GM18526 (cell line): ENCODE data around the gene SYNJ2.

Experiments used
- POLR2A ChIP-seq: IDR thresholded peaks from 3 replicates; pipeline ENCODE4 v1.6.1; 2011; ENCODE audit not compliant: insufficient read length; ENCODE audit errors: extremely low read depth

Gene SYNJ2

GRCh38 chr6:158031381-158032353 lies 50.0 kb downstream of the SYNJ2 start:
- TF ChIP-seq POLR2A: no peak

GRCh38 chr6:158032354-158032733 lies 50.7 kb downstream of the SYNJ2 start:
- TF ChIP-seq POLR2A: no peak

DNA sequence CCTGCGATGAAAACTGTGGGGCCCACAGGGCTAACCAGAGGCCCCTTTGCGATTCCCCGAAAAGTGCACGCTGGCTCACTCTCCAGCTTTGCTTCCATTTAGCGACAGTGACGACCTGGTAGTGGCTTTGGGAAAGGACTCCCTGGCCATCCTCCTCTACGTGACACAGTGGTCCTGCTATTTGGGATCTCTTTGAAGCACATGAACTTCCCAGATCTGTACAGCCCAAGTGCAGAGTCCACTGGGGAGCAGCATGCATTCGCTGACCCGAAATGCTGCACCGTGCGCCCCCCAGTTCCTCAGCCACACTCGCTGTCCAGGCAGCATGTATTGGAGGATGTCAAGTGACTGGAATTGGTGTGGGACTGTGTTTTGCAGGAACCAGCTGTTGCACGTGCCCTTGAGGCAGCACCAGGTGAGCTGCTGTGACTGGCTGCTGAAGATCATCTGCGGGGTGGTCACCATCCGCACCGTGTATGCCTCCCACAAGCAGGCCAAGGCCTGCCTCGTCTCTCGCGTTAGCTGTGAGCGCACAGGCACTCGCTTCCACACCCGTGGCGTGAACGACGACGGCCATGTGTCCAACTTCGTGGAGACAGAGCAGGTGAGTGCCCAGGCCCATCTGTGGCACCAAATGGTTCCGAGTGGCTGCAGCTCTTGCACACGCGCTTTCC lies 51.6 kb downstream of the SYNJ2 start:
- no peak for TF ChIP-seq POLR2A

- TF ChIP-seq POLR2A: no peak
Measured at GRCh38 chr6:158033751-158034702, 52.4 kb downstream of the SYNJ2 start.

DNA sequence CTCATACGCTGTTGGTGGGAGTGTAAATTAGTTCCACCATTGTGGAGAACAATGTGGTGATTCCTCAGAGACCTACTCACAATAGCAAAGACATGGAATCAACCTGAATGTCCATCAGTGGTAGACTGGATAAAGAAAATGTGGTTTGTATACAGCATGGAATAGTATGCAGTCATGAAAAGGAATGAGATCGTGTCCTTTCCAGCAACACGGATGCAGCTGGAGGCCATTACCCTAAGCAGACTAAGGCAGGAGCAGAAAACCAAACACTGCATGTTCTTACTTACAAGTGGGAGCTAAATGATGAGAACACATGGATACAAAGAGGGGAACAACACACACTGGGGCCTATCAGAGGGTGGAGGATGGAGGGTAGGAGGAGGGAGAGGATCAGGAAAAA lies 54.6 kb downstream of the SYNJ2 start:
- TF ChIP-seq POLR2A: no peak

DNA sequence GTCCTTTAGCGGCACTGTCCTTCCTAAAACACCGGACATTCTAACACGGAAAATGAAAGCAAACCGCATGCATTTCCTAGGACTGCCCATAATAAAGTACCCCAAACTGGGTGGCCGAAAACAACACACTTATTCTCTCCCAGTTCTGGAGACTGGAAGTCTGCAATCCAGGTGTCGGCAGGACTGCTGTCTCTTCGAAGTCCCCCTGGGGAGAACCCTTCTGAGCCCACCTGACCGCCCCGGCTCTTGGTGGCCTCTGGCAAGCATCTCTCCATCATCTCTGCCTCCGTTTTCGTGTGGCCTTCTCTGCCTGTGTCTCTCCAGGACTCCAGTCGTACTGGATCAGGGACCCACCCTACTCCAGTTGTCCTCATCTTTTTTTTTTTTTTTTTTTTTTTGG lies 55.4 kb downstream of the SYNJ2 start:
- no peak for TF ChIP-seq POLR2A

GRCh38 chr6:158037771-158038170 lies 56.1 kb downstream of the SYNJ2 start:
- no peak for TF ChIP-seq POLR2A

GRCh38 chr6:158038291-158039177 lies 56.9 kb downstream of the SYNJ2 start:
- no peak for TF ChIP-seq POLR2A

GRCh38 chr6:158039178-158039557 lies 57.5 kb downstream of the SYNJ2 start:
- TF ChIP-seq POLR2A: no peak

GRCh38 chr6:158039571-158040050 lies 57.9 kb downstream of the SYNJ2 start:
- no peak for TF ChIP-seq POLR2A

DNA sequence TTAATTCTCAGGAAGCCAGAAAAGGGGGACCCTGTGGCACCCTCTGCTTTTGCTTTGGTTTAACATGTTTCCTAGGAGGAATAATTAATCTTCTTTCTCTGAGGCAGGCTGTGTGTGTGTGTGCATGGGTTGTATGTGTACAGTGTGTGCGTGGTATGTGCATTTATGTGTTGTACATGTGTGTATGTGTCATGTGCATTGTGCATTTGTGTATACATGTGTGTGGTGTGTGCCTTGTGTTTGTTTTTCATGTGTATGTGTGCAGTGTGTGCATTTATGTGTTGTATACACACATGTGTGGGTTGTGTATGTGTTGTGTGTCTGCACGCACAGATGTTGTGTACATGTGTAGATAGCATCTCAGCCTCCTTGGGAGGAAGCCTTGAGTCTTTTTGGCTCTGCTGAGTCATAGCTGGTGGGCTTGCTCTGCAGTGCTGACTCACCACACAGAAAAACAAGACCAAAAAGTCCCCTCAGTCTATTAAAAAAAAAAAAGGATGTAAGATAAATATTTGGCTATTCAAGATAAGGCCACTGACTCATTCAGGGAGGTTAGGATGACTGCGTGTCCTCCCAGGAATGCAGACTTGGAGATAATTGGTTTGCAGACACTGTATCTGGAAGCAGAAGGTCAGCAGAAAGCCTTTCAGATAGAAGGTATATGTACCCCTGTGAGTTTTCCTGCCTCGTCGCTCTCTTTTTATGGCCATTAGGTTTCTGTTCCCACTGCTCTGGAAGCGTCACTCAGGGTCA lies 58.6 kb downstream of the SYNJ2 start:
- no peak for TF ChIP-seq POLR2A

- no peak for TF ChIP-seq POLR2A
Measured at GRCh38 chr6:158040804-158041347, 59.2 kb downstream of the SYNJ2 start.

DNA sequence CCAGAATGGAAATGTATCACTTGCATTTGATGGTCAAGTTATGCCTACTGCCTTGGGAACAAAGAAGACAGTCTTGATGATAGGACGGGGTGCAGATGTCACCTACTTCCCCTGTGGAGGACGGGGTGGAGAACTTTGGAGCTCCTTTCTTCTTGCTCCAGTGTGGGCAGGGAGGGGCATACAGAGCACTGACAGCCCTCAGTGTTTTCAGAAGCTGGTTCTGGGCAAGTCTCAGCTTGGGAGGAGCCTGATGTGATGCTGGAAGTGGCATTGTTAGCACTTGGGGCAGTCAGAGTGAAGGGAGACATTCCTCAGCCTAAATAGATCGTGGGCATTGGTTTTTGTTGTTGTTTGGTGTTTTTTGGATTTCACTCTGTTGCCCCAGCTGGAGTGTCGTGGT lies 59.7 kb downstream of the SYNJ2 start:
- TF ChIP-seq POLR2A: no peak
